ENCODE data around the gene BID. TPM values are rescaled to one million over a fixed set of nuclear protein-coding genes. Genes with fewer than 3 reads are reported as not detected.

BID gene
- total RNA-seq, 4 donors from 2014 or later = 5.1 to 23.7 (median 9.8) TPM

DNA sequence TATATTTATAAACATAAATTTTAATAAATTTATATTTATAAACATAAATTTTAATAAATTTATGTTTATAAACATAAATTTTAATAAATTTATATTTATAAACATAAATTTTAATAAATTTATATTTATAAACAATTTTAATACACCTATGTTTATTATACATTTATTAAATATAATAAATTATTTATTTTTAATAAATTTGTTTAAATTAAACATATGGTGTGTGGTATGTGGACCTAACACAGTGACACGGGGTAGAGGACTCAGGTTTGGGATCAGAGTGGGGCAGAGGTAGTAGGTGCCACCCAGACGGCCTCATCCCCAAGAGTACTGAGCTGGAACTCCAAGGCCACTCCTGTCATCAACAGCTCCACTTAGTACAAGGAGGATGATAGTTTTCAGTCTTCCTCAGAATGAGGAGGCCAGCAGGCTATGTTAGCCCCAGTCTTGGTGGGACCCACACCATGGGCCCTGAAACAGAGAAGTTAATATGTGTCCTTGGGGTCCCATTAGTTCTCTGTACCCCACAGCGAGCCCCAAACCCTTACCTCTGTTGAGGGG, 46.7 kb upstream of the BID start:
- TF ChIP-seq, protein P1, sequence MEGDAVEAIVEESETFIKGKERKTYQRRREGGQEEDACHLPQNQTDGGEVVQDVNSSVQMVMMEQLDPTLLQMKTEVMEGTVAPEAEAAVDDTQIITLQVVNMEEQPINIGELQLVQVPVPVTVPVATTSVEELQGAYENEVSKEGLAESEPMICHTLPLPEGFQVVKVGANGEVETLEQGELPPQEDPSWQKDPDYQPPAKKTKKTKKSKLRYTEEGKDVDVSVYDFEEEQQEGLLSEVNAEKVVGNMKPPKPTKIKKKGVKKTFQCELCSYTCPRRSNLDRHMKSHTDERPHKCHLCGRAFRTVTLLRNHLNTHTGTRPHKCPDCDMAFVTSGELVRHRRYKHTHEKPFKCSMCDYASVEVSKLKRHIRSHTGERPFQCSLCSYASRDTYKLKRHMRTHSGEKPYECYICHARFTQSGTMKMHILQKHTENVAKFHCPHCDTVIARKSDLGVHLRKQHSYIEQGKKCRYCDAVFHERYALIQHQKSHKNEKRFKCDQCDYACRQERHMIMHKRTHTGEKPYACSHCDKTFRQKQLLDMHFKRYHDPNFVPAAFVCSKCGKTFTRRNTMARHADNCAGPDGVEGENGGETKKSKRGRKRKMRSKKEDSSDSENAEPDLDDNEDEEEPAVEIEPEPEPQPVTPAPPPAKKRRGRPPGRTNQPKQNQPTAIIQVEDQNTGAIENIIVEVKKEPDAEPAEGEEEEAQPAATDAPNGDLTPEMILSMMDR (IDR thresholded peaks at IDR 0.05 in 4 of 5, conservative IDR thresholded peaks at IDR 0.05 in 1 of 5) = no peak
- TF ChIP-seq POLR2A (IDR thresholded peaks at IDR 0.05) = no peak
- Histone ChIP-seq H3K27ac (no peak overlapping the region), H3K36me3 (peaks cover 0 to 28% of the 10 kb centered on the region in 2 donors), H3K9me3 (no peaks in the 10 kb centered on the region), H3K4me1 (no peaks in the 10 kb centered on the region), H3K4me3 (no peak overlapping the region), H3K27me3 (no peaks in the 10 kb centered on the region)
- ATAC-seq = no peak
- in situ Hi-C loops (cut with MboI; ENCODE audit: low sequenced_read_pairs in 4 of 4) = no loop called here
- no peak for DNase-seq
- intact Hi-C loops (cut with DNase I; ENCODE audit: low total_unique reads) = no loop called here

- Histone ChIP-seq H3K9me3 (no peaks in the 10 kb centered on the region), H3K27ac (no peak overlapping the region), H3K4me1 (no peaks in the 10 kb centered on the region), H3K36me3 (peaks cover 0 to 36% of the 10 kb centered on the region in 2 donors), H3K27me3 (no peaks in the 10 kb centered on the region), H3K4me3 (no peak overlapping the region)
- in situ Hi-C loops (cut with MboI; ENCODE audit: low sequenced_read_pairs in 4 of 4) (no loop called here), intact Hi-C loops (cut with DNase I; ENCODE audit: low total_unique reads) (no loop called here)
- TF ChIP-seq POLR2A (IDR thresholded peaks at IDR 0.05) = no peak
- TF ChIP-seq, protein P1 (IDR thresholded peaks at IDR 0.05 in 4 of 5, conservative IDR thresholded peaks at IDR 0.05 in 1 of 5) = no peak
- ATAC-seq = no peak
- DNase-seq = no peak
Observed at GRCh38 chr22:17818649-17819048, 44.4 kb upstream of the BID start.

DNA sequence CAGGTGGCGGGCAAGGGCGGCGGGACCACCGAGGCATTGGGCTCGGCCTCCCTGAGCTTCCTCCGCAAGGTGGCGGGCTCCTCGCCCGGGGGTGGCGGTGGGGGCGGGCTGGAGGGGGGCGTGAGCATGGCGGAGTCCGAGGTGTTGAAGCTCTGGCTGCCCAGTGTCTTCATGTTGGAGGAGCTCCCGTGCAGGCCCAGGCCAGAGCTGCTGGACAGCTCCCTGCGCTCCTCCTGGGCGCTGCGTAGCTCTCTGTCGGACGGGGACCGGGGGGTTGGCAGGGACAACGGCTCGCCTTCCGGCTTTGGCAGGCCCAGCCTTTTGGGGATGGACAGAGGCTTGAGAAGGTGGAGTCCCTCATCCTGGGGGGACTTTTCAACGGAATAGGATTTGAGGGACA, 43.9 kb upstream of the BID start:
- DNase-seq (no peak), ATAC-seq (no peak)
- H3K36me3 ChIP-seq = peaks cover 0 to 37% of the 10 kb centered on the region in 2 donors
- TF ChIP-seq, protein P1 (IDR thresholded peaks at IDR 0.05 in 4 of 5, conservative IDR thresholded peaks at IDR 0.05 in 1 of 5) = no peak
- TF ChIP-seq POLR2A (IDR thresholded peaks at IDR 0.05) = no peak
- intact Hi-C loops (cut with DNase I; ENCODE audit: low total_unique reads) = no loop called here
- H3K9me3 ChIP-seq = no peaks in the 10 kb centered on the region
- H3K27me3 ChIP-seq = no peaks in the 10 kb centered on the region
- no peak overlapping the region for H3K4me3 ChIP-seq
- in situ Hi-C loops (cut with MboI; ENCODE audit: low sequenced_read_pairs in 4 of 4) = no loop called here
- no peak overlapping the region for H3K27ac ChIP-seq
- no peaks in the 10 kb centered on the region for H3K4me1 ChIP-seq

- no peaks in the 10 kb centered on the region for H3K27me3 ChIP-seq
- no peak overlapping the region for H3K27ac ChIP-seq
- intact Hi-C loops (cut with DNase I; ENCODE audit: low total_unique reads) = no loop called here
- no peaks in the 10 kb centered on the region for H3K4me1 ChIP-seq
- no peaks in the 10 kb centered on the region for H3K9me3 ChIP-seq
- peaks cover 0 to 40% of the 10 kb centered on the region in 2 donors for H3K36me3 ChIP-seq
- ATAC-seq (no peak), DNase-seq (no peak)
- H3K4me3 ChIP-seq = no peak overlapping the region
- in situ Hi-C loops (cut with MboI; ENCODE audit: low sequenced_read_pairs in 4 of 4) = no loop called here
- TF ChIP-seq, protein P1 (IDR thresholded peaks at IDR 0.05 in 4 of 5, conservative IDR thresholded peaks at IDR 0.05 in 1 of 5) = no peak
- TF ChIP-seq POLR2A (IDR thresholded peaks at IDR 0.05) = no peak
Observed at GRCh38 chr22:17817511-17818065, 43.3 kb upstream of the BID start.

DNA sequence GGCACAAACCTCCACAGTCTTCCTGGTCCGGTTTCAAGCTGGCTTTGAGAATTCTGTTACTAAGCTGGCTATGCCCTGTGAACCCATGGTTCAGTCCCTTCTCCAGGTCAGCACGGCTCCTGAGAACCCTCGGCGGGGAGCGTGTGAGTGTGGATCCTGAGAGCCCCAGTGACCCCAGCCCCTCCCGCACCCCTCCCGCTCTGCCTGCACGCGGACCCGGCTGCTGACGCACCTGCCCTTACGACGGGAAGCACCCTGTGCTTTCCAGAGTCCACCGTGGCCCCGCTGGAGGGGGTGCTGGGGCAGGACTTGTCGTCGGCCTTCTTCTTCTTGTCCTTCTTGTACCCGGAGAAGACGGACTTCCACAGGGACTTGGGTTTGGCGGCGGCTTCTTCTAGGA, 42.8 kb upstream of the BID start:
- H3K4me1 ChIP-seq = no peaks in the 10 kb centered on the region
- DNase-seq (no peak), ATAC-seq (no peak)
- in situ Hi-C loops (cut with MboI; ENCODE audit: low sequenced_read_pairs in 4 of 4) = no loop called here
- H3K9me3 ChIP-seq = no peaks in the 10 kb centered on the region
- H3K27ac ChIP-seq = no peak overlapping the region
- intact Hi-C loops (cut with DNase I; ENCODE audit: low total_unique reads) = no loop called here
- H3K27me3 ChIP-seq = no peaks in the 10 kb centered on the region
- H3K36me3 ChIP-seq = peaks cover 0 to 40% of the 10 kb centered on the region in 2 donors
- no peak overlapping the region for H3K4me3 ChIP-seq
- TF ChIP-seq, protein P1 (IDR thresholded peaks at IDR 0.05 in 4 of 5, conservative IDR thresholded peaks at IDR 0.05 in 1 of 5) = no peak
- TF ChIP-seq POLR2A (IDR thresholded peaks at IDR 0.05) = no peak

All from gastrocnemius medialis (tissue), 4 donors.